Umbilical cord (tissue), 2 donors: Measurements from ENCODE around the gene RERE. TPM values are rescaled to one million over a fixed set of nuclear protein-coding genes. Genes with fewer than 3 reads are reported as not detected.

Source experiments
- DNase-seq: peaks from one replicate; pipeline ENCODE4 v3.0.0-alpha.2; 2015; ENCODE audit warnings: low spot score
- total RNA-seq: library from RNA; depleted of rRNA; stranded (reverse); fragments of >200 nt; gene quantifications from one replicate; pipeline ENCODE4 v1.2.3, GENCODE V29; 2014; ENCODE audit warnings: low replicate concordance; ENCODE audit not compliant: insufficient read depth

The RERE gene
- total RNA-seq, 1 donor from 2014 or later = 73.9 TPM

DNA sequence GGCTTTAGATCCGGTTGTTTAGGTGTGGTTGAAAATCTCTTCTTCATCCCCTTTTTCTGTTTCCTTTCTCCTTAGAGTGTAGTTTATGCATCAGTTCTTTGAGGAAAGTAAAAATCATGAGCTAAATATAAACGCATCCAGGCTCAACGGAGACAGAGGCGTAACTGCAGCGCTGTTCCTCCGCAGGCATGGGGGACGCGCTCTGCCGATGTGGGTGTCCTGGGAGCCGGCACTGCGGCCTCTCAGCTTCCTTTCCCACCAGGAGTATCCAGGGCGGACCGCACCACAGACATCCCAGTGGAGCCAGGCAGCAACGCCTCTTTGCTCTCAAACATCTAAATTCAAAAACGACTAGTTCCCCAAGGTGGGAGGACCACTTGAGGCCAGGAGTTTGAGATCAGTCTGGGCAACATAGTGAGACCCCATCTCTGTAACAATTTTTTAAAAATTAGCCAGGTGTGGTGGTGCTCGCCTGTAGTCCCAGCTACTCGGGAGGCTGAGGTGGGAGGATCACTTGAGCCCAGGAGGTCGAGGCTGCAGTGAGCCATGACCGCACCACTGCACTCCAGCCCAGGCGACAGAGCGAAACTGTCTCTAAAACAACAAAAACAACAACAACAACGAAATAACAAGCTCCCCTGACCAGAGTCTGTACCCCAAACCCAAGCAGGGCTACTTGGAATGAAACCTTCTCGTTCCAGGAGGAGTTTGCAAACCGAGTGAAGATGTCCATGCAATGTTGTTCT is 483.2 kb downstream of the RERE start:
- DNase-seq = no peak

- DNase-seq = no peak
Observed at GRCh38 chr1:8333246-8333987, 484.0 kb downstream of the RERE start.

DNA sequence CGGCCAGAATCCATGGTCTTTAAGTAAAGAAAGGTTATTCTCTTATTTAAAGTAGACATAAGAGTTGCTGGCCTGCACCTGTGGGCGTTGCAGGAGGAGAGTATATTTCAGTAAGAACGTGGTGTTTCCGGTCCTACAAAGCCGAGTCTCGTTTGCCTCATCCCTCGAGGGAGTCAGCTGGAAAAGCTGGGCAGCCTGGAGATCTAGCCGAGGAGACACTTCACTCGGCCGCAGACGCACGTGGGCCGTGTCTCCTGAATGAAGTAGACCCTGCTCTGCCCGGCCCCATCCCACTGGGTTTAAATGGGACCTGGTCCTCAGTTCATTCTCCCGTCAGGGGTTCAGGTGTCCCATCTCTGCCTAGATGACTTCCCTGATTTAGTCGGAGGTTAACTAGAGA is 484.6 kb downstream of the RERE start:
- no peak for DNase-seq

- no peak for DNase-seq
Observed at GRCh38 chr1:8330271-8331125, 486.9 kb downstream of the RERE start.

- DNase-seq = no peak
Observed at GRCh38 chr1:8329858-8330257, 487.6 kb downstream of the RERE start.

- no peak for DNase-seq
Observed at GRCh38 chr1:8329439-8329838, 488.0 kb downstream of the RERE start.

DNA sequence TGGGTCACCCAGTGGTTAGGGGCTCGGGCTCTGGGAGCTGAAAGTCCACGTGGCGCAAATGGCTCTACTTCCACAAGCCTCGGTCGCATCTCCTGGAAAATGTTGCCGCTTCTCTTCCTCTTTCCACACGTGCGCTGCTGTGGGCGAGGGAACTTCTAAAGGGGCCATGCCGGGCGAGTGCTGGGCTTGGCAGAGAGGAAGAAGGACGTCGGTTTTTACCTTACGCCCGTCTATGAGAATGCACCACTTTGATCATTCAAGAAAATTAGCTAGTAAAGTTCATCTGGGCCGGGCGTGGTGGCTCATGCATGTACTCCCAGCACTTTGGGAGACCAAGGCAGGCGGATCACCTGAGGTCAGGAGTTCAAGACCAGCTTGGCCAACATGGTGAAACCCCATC is 489.2 kb downstream of the RERE start:
- no peak for DNase-seq

- DNase-seq = no peak
Observed at GRCh38 chr1:8326265-8326664, 491.2 kb downstream of the RERE start.

GRCh38 chr1:8325771-8326170 is 491.7 kb downstream of the RERE start:
- no peak for DNase-seq

- no peak for DNase-seq
Observed at GRCh38 chr1:8324176-8324810, 493.1 kb downstream of the RERE start.

DNA sequence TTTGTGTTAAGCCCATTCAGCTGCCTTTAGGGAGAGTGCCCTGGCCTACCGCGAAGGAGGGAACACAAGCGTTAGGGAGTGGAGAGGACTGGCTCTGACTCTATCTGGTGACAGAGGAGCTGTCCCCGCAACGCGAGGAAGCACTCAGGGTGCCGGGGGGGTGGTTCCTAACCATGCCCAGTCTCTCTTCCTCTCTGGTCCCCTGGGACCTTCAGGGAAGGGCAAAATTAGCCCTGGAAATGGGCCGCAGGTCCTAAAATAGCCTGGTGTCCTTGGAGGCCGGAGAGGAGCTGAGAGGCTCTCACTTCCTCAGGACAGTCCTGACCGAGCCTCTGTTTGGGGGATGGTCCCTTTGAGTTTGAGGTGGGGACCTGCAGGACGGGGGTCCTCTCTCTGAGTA is 493.7 kb downstream of the RERE start:
- no peak for DNase-seq

GRCh38 chr1:8321612-8322011 is 495.8 kb downstream of the RERE start:
- DNase-seq = no peak

DNA sequence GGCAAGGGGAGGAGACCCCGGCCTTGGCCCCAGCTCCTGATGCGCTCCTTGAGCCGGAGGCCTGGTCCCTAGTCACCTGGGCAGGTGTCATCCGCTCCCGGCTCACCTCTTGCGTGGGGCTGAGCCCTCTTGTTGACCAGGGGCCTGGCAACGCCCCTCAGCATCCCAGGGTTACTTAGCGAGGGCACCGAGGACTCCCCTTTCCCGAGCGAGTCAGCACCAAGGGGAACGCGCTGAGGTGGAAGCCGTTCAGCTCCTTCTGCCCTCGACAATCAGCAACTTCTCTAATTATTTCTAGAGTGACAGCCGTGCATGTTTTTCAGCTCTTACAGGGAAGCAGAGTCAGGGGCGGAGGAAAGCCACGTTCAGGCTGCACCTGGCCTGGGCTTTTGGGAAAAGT is 499.0 kb downstream of the RERE start:
- no peak for DNase-seq

DNA sequence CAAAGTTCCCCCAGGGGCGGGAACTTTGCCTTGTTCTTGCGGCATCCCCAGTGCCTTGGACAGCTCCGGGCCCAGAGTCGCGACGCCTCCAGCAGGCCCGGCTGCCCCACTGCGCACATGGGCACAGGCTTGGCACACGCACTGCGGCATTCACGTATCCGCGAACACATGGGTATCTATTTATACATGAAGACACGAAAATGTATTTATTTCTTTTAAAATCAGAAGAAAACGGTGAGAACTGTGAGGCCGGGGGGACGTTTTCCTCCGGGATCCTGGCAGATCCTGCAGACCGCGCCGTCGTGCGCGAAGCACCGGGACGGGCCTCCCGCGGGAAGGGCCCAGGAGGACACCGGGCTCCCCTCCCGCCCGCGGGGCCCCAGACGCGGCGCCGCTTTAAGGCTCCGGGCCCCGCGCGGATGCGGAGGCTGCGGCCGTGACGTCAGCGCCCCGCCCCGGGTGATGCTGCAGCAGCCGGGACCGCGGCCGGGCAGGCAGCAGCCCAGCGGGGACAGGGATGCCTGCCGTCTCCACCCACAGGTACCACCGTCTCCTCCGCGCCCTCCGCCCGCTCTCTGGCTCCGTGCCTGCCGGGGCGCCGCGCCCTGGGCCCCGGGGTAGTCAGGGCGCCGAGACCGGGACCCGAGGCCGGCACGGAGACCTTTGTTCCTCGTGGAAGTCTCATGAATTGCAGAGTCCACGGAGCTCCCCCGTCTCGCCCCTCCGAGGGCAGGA is 499.6 kb downstream of the RERE start, which contains the start of gene SLC45A1:
Gene SLC45A1, plus strand, starts transcription at position 468 of the 735 bp plus-strand sequence. CDS start 6,216 bp downstream, outside the sequence.
- peak; percentile 59 for DNase-seq

- DNase-seq = no peak
Observed at GRCh38 chr1:8315573-8316475, 501.6 kb downstream of the RERE start.

GRCh38 chr1:8314346-8315280 is 502.8 kb downstream of the RERE start:
- DNase-seq = peak; percentile 86

DNA sequence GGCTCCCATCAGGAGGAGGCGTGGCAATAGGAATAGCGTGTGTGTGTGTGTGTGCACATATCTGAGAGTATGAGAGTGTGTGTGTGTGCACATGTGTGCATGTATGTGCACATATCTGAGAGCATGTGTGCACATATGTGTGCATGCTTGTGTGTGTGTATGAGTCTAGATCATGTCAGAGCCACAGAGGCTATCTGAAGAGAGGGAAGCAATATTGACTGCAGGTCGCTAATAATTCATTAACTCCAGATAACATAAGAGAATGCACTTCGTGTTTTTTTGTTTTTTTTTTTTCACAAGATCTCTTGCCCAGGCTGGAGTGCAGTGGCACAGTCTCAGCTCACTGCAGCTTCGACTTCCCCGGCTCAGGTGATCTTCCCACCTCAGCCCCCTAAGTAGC is 504.2 kb downstream of the RERE start:
- DNase-seq = no peak
